ENCODE results near the gene PERCC1. TPM values are rescaled to one million over a fixed set of nuclear protein-coding genes. Genes with fewer than 3 reads are reported as not detected.

Gene PERCC1
- total RNA-seq, 1 experiment from 2014 or later = not detected

- Mint-ChIP-seq H3K36me3 (ENCODE audit: insufficient read depth, unreplicated experiment) (peaks cover 1% of the 10 kb centered on the region), H3K27me3 (ENCODE audit: unreplicated experiment) (peaks cover 36% of the 10 kb centered on the region), H3K4me3 (ENCODE audit: low read depth, unreplicated experiment) (no peak overlapping the region), H3K4me1 (ENCODE audit: low read depth, unreplicated experiment) (no peaks in the 10 kb centered on the region), H3K27ac (ENCODE audit: unreplicated experiment) (no peak overlapping the region), H3K9me3 (ENCODE audit: low read depth, unreplicated experiment) (no peaks in the 10 kb centered on the region)
- no peak for TF ChIP-seq CTCF (IDR thresholded peaks at IDR 0.05; ENCODE audit: unreplicated experiment)
- DNase-seq = no peak
- CTCF ChIA-PET = no interaction called here
- no TSS peak for BruUV-seq (replicated peaks)
- intact Hi-C loops (cut with micrococcal nuclease; ENCODE audit: unreplicated experiment) = no loop called here
These were observed 4.0 kb upstream of the PERCC1 start for GRCh38 chr16:1426734-1427471.

GRCh38 chr16:1427473-1428461 is 3.1 kb upstream of the PERCC1 start:
- peaks cover 6% of the 10 kb centered on the region for H3K36me3 Mint-ChIP-seq (ENCODE audit: insufficient read depth, unreplicated experiment)
- no peaks in the 10 kb centered on the region for H3K4me1 Mint-ChIP-seq (ENCODE audit: low read depth, unreplicated experiment)
- H3K9me3 Mint-ChIP-seq (ENCODE audit: low read depth, unreplicated experiment) = no peaks in the 10 kb centered on the region
- no TSS peak for BruUV-seq (replicated peaks)
- CTCF ChIA-PET = no interaction called here
- no peak for TF ChIP-seq CTCF (IDR thresholded peaks at IDR 0.05; ENCODE audit: unreplicated experiment)
- no peak for DNase-seq
- no peak overlapping the region for H3K27ac Mint-ChIP-seq (ENCODE audit: unreplicated experiment)
- intact Hi-C loops (cut with micrococcal nuclease; ENCODE audit: unreplicated experiment) = no loop called here
- H3K27me3 Mint-ChIP-seq (ENCODE audit: unreplicated experiment) = peaks cover 44% of the 10 kb centered on the region
- H3K4me3 Mint-ChIP-seq (ENCODE audit: low read depth, unreplicated experiment) = no peak overlapping the region

- Mint-ChIP-seq H3K4me3 (ENCODE audit: low read depth, unreplicated experiment) (no peak overlapping the region), H3K9me3 (ENCODE audit: low read depth, unreplicated experiment) (no peaks in the 10 kb centered on the region), H3K4me1 (ENCODE audit: low read depth, unreplicated experiment) (no peaks in the 10 kb centered on the region), H3K27ac (ENCODE audit: unreplicated experiment) (no peak overlapping the region), H3K36me3 (ENCODE audit: insufficient read depth, unreplicated experiment) (peaks cover 6% of the 10 kb centered on the region), H3K27me3 (ENCODE audit: unreplicated experiment) (peaks cover 44% of the 10 kb centered on the region)
- DNase-seq = peak; percentile 47
- CTCF ChIA-PET = interaction anchor here (1.5 kb wide), 1 partner anchor 132 kb away, joined by 4 read pairs; no protein-coding TSS in a partner anchor
- peak; percentile 19 for TF ChIP-seq CTCF (IDR thresholded peaks at IDR 0.05; ENCODE audit: unreplicated experiment)
- no TSS peak for BruUV-seq (replicated peaks)
- intact Hi-C loops (cut with micrococcal nuclease; ENCODE audit: unreplicated experiment) = no loop called here
These were observed 2.4 kb upstream of the PERCC1 start for GRCh38 chr16:1428511-1428910.

GRCh38 chr16:1429012-1429411 is 1.9 kb upstream of the PERCC1 start:
- no TSS peak for BruUV-seq (replicated peaks)
- TF ChIP-seq CTCF (IDR thresholded peaks at IDR 0.05; ENCODE audit: unreplicated experiment) = no peak
- peaks cover 6% of the 10 kb centered on the region for H3K36me3 Mint-ChIP-seq (ENCODE audit: insufficient read depth, unreplicated experiment)
- H3K27me3 Mint-ChIP-seq (ENCODE audit: unreplicated experiment) = peaks cover 44% of the 10 kb centered on the region
- no peaks in the 10 kb centered on the region for H3K9me3 Mint-ChIP-seq (ENCODE audit: low read depth, unreplicated experiment)
- CTCF ChIA-PET = interaction anchor here (0.5 to 1.5 kb wide), 4 partner anchors 21 to 132 kb away, joined by 3 to 6 read pairs (median 4); no protein-coding TSS in a partner anchor
- intact Hi-C loops (cut with micrococcal nuclease; ENCODE audit: unreplicated experiment) = no loop called here
- H3K4me1 Mint-ChIP-seq (ENCODE audit: low read depth, unreplicated experiment) = no peaks in the 10 kb centered on the region
- no peak overlapping the region for H3K4me3 Mint-ChIP-seq (ENCODE audit: low read depth, unreplicated experiment)
- no peak for DNase-seq
- no peak overlapping the region for H3K27ac Mint-ChIP-seq (ENCODE audit: unreplicated experiment)
